HepG2 (cell line): Measurements from ENCODE around the gene TMEM165. TPM values are rescaled to one million over a fixed set of nuclear protein-coding genes. Genes with fewer than 3 reads are reported as not detected.

Source experiments
- ATAC-seq: fragments of 200-7000 bp; cut with Tn5 transposase; 3 replicates; pipeline ENCODE4 v1.9.1; 2020; ENCODE audit warnings: mild to moderate bottlenecking, moderate library complexity
- BruUV-seq: library from RNA; stranded (reverse); fragments of 400-500 nt; replicated peaks from 2 replicates; lab custom pipeline; 2021; lab: Mats Ljungman, UMichigan
- CTCF ChIA-PET: fragments of 300-600 bp; formaldehyde crosslinking; extraction: SDS; loops from one replicate; lab custom pipeline; 2021; ENCODE audit warnings: low total read pairs, inconsistent platforms, low intra/inter-chr PET ratio; lab: Yijun Ruan, JAX
- POLR2A ChIA-PET: fragments of 350-600 bp; sonication (Branson Sonifier 250); formaldehyde crosslinking; loops from one replicate; lab custom pipeline; 2020; ENCODE audit warnings: antibody characterized with exemption, inconsistent platforms; lab: Yijun Ruan, JAX
- DNase-seq: peaks from one replicate; pipeline ENCODE4 v3.0.0-alpha.2; 2015; ENCODE audit warnings: low spot score
- FAIRE-seq: peaks from 3 replicates; lab custom pipeline; 2011; peaks lifted over from hg19 to GRCh38; lab: Jason Lieb, UNC
- H2AFZ ChIP-seq: one replicate; pipeline ENCODE4 v1.6.1; 2011; ENCODE audit warnings: low read length, inconsistent platforms
- H3K27ac ChIP-seq: fragments of 300-600 bp; 3 replicates; pipeline ENCODE4 v1.8.0; 2011; ENCODE audit warnings: mixed run types, mild to moderate bottlenecking, mixed read lengths, low read length, inconsistent platforms; ENCODE audit not compliant: insufficient read depth; ENCODE audit errors: extremely low read length
- H3K27me3 ChIP-seq, 2 experiments: fragments of 200-600 bp in 1 of 2; 2 replicates in 1 of 2; 3 replicates in 1 of 2; pipeline versions ENCODE4 v1.6.0 to v1.8.0; 2011; ENCODE audit warnings: low read length in 2 of 2, mild to moderate bottlenecking in 2 of 2, moderate library complexity in 2 of 2, inconsistent platforms in 1 of 2; ENCODE audit not compliant: insufficient read depth in 2 of 2, control insufficient read depth in 1 of 2
- H3K36me3 ChIP-seq, 2 experiments: fragments of 200-600 bp in 1 of 2; replicated peaks in 1 of 2; 2 replicates in 1 of 2; 3 replicates in 1 of 2; pipeline versions ENCODE4 v1.5.1 to v1.8.0; 2011; ENCODE audit warnings: low read length in 2 of 2, inconsistent platforms in 1 of 2; ENCODE audit not compliant: insufficient read depth in 2 of 2, control insufficient read depth in 1 of 2
- H3K4me1 ChIP-seq: 2 replicates; pipeline ENCODE4 v1.5.1; 2012; ENCODE audit warnings: low read length, inconsistent platforms; ENCODE audit not compliant: insufficient read depth
- H3K4me2 ChIP-seq: 2 replicates; pipeline ENCODE4 v1.6.0; 2011; ENCODE audit warnings: low read depth, low read length, inconsistent platforms
- H3K4me3 ChIP-seq, 3 experiments: fragments of 200-600 bp in 1 of 3; sonication (generic), shearing (Covaris generic) in 1 of 3; replicated peaks in 1 of 3; 2 replicates each; pipeline ENCODE4 v1.5.1; 2011 to 2016; ENCODE audit warnings: low read length in 3 of 3, inconsistent platforms in 2 of 3, low read depth in 2 of 3, mild to moderate bottlenecking in 2 of 3, control low read depth in 1 of 3, mixed read lengths in 1 of 3; ENCODE audit not compliant: insufficient read depth in 1 of 3
- H3K79me2 ChIP-seq: one replicate; pipeline ENCODE4 v1.6.1; 2011; ENCODE audit warnings: low read length, inconsistent platforms; ENCODE audit not compliant: insufficient read depth
- H3K9ac ChIP-seq: 2 replicates; pipeline ENCODE4 v1.6.0; 2011; ENCODE audit warnings: mild to moderate bottlenecking, low read depth, low read length, inconsistent platforms; ENCODE audit not compliant: insufficient read depth
- H3K9me3 ChIP-seq: 2 replicates; pipeline ENCODE4 v1.5.1; 2012; ENCODE audit warnings: mild to moderate bottlenecking, low read length
- H4K20me1 ChIP-seq: 2 replicates; pipeline ENCODE4 v1.6.0; 2011; ENCODE audit warnings: inconsistent platforms, mild to moderate bottlenecking, low read length, moderate library complexity; ENCODE audit not compliant: insufficient read depth
- CREBL2 ChIP-seq: sonication (generic); formaldehyde crosslinking; IDR thresholded peaks from 2 replicates; pipeline ENCODE4 v1.8.1; 2023; ENCODE audit warnings: missing genetic modification reagents, mild to moderate bottlenecking, borderline replicate concordance
- FLYWCH1 ChIP-seq: sonication (generic); formaldehyde crosslinking; IDR thresholded peaks from 2 replicates; pipeline ENCODE4 v1.8.1; 2023; ENCODE audit warnings: mild to moderate bottlenecking, missing genetic modification reagents
- GABPB1 ChIP-seq: IDR thresholded peaks from 2 replicates; pipeline ENCODE4 v1.6.1; 2016; ENCODE audit warnings: mild to moderate bottlenecking, missing genetic modification reagents, moderate library complexity, missing compliant biosample characterization
- HNRNPH1 ChIP-seq: fragments of 200-400 bp; formaldehyde crosslinking; optimal IDR thresholded peaks from 2 replicates; pipeline ENCODE3; 2017; ENCODE audit warnings: mild to moderate bottlenecking, low read depth, low read length
- IRF1 ChIP-seq: sonication (generic); formaldehyde crosslinking; IDR thresholded peaks from 2 replicates; pipeline ENCODE4 v1.4.0; 2020; ENCODE audit warnings: low read depth, mild to moderate bottlenecking, missing genetic modification reagents
- KDM2A ChIP-seq: sonication (generic); formaldehyde crosslinking; IDR thresholded peaks from 2 replicates; pipeline ENCODE4 v1.4.0; 2020; ENCODE audit warnings: low read depth, missing genetic modification reagents, borderline replicate concordance
- MLXIP ChIP-seq: sonication (generic); formaldehyde crosslinking; IDR thresholded peaks from 2 replicates; pipeline ENCODE4 v1.9.0; 2021; ENCODE audit warnings: missing genetic modification reagents, borderline replicate concordance
- PAXIP1 ChIP-seq: sonication (generic); formaldehyde crosslinking; conservative IDR thresholded peaks from 2 replicates; pipeline ENCODE4 v1.4.0; 2020; ENCODE audit warnings: mild to moderate bottlenecking, missing genetic modification reagents, moderate library complexity
- TEAD3 ChIP-seq: optimal IDR thresholded peaks from 2 replicates; pipeline ENCODE3; 2016; ENCODE audit warnings: borderline replicate concordance
- TMF1 ChIP-seq: sonication (generic); formaldehyde crosslinking; IDR thresholded peaks from 2 replicates; pipeline ENCODE4 v1.8.1; 2022; ENCODE audit warnings: low read depth, missing genetic modification reagents
- ZFP37 ChIP-seq: sonication (generic); formaldehyde crosslinking; IDR thresholded peaks from 2 replicates; pipeline ENCODE4 v1.4.0; 2020; ENCODE audit warnings: missing genetic modification reagents, borderline replicate concordance
- ZNF333 ChIP-seq: sonication (generic); formaldehyde crosslinking; IDR thresholded peaks from 2 replicates; pipeline ENCODE4 v1.4.0; 2020; ENCODE audit warnings: mild to moderate bottlenecking, missing genetic modification reagents, borderline replicate concordance
- ZNF691 ChIP-seq: sonication (generic); formaldehyde crosslinking; IDR thresholded peaks from 2 replicates; pipeline ENCODE4 v1.4.0; 2020; ENCODE audit warnings: missing genetic modification reagents, low read depth, mild to moderate bottlenecking, borderline replicate concordance
- WGBS: methylation state at CpG from one replicate; pipeline ENCODE4 v1.1.6; 2017; ENCODE audit warnings: low lambda C conversion rate; 5-methylcytosine and 5-hydroxymethylcytosine counted together
- in situ Hi-C: cut with HindIII; loops from 2 replicates; pipeline ENCODE4 v1.10.0; 2017; ENCODE audit warnings: low pct_unique_long_range_greater_than_20kb; ENCODE audit not compliant: extremely low pct_ligation_motif_present
- intact Hi-C: fragments of 100-400 bp; cut with micrococcal nuclease; formaldehyde crosslinking; loops from one replicate; pipeline ENCODE4 v1.10.0; 2022; ENCODE audit not compliant: unreplicated experiment
- polyA plus RNA-seq, 8 experiments: library from polyadenylated mRNA; depleted of rRNA in 3 of 8; stranded (reverse) in 7 of 8; unstranded in 1 of 8; fragments of >200 nt; fragmentation: Illumina TruSeq in 4 of 8; extraction: Trizol in 4 of 8; gene quantifications; 2 replicates each; pipeline versions ENCODE4 v1.2.1 to v1.2.3, GENCODE V29; 2011 to 2016; ENCODE audit warnings: low read depth in 4 of 8, missing spikeins in 1 of 8, mixed read lengths in 1 of 8; ENCODE audit not compliant: insufficient read depth in 1 of 8
- total RNA-seq, 5 experiments: library from RNA; depleted of rRNA; stranded (reverse); fragments of >200 nt; fragmentation: Illumina TruSeq; extraction: Trizol; gene quantifications; 2 replicates each; pipeline ENCODE4 v1.2.3, GENCODE V29; 2016; ENCODE audit warnings: low read depth in 1 of 5

TMEM165 gene
- total and polyA plus RNA-seq, 2 of the 13 experiments (the other 11 are each of a cell fraction or from before 2014, with no cell fraction given) = 54.6 to 103 TPM

- ChIA-PET POLR2A (no interaction called here), CTCF (no interaction called here)
- 95% methylated on average over 2 of the region's 2 CpGs for WGBS
- Histone ChIP-seq H2AFZ (no peak overlapping the region), H3K4me2 (no peak overlapping the region), H3K79me2 (no peaks in the 10 kb centered on the region), H3K4me3 (no peak overlapping the region), H3K36me3 (no peaks in the 10 kb centered on the region), H3K27me3 (no peaks in the 10 kb centered on the region), H3K9me3 (no peaks in the 10 kb centered on the region), H3K9ac (no peak overlapping the region), H3K4me1 (peaks cover 10% of the 10 kb centered on the region), H3K27ac (no peak overlapping the region), H4K20me1 (no peaks in the 10 kb centered on the region)
- in situ Hi-C loops (no loop called here), intact Hi-C loops (loop anchor here (5.0 kb wide), 1 partner anchor 269 kb away; no protein-coding TSS in a partner anchor)
- ATAC-seq = no peak
- no peak for DNase-seq
- no TSS peak for BruUV-seq
- TF ChIP-seq IRF1 (CRISPR knock-in tag) (no peak), HNRNPH1 (no peak), GABPB1 (no peak), TEAD3 (no peak), CREBL2 (CRISPR knock-in tag) (no peak), FLYWCH1 (CRISPR knock-in tag) (no peak), KDM2A (no peak), ZNF333 (CRISPR knock-in tag) (no peak), ZNF691 (CRISPR knock-in tag) (no peak), PAXIP1 (CRISPR knock-in tag) (no peak), ZFP37 (CRISPR knock-in tag) (no peak), MLXIP (CRISPR knock-in tag) (no peak), TMF1 (CRISPR knock-in tag) (no peak)
- no peak for FAIRE-seq
These were observed 37.1 kb upstream of the TMEM165 start for GRCh38 chr4:55358668-55359067.
